DOHH2 (cell line): ENCODE measurements around the gene CLASP1.

ENCODE experiments used
- H3F3A ChIP-seq: fragments of 200-600 bp; sonication (generic), shearing (Covaris generic); 2 replicates; pipeline ENCODE4 v1.6.0; 2016; ENCODE audit warnings: antibody characterized with exemption, mild to moderate bottlenecking; ENCODE audit not compliant: control insufficient read depth, insufficient read depth
- H3K27ac ChIP-seq: fragments of 200-600 bp; sonication (generic); 2 replicates; pipeline ENCODE4 v1.5.1; 2014; ENCODE audit warnings: low read depth, mild to moderate bottlenecking, low read length, moderate library complexity
- H3K27me3 ChIP-seq: fragments of 200-600 bp; sonication (generic); 2 replicates; pipeline ENCODE4 v1.6.1; 2014; ENCODE audit warnings: mild to moderate bottlenecking, low read length, mixed read lengths; ENCODE audit not compliant: control insufficient read depth
- H3K36me3 ChIP-seq: fragments of 200-600 bp; sonication (generic); 2 replicates; pipeline ENCODE4 v1.6.1; 2014; ENCODE audit warnings: mild to moderate bottlenecking, low read length, moderate library complexity, mixed read lengths; ENCODE audit not compliant: control insufficient read depth
- H3K4me1 ChIP-seq: fragments of 200-600 bp; sonication (generic); 2 replicates; pipeline ENCODE4 v1.6.1; 2014; ENCODE audit warnings: mild to moderate bottlenecking, low read length, mixed read lengths; ENCODE audit not compliant: control insufficient read depth
- H3K4me2 ChIP-seq: fragments of 200-600 bp; sonication (generic); 2 replicates; pipeline ENCODE4 v1.6.0; 2014; ENCODE audit warnings: mild to moderate bottlenecking, low read length, moderate library complexity
- H3K4me3 ChIP-seq: fragments of 200-600 bp; sonication (generic); 2 replicates; pipeline ENCODE4 v1.5.1; 2014; ENCODE audit warnings: mild to moderate bottlenecking, low read length, mixed read lengths
- H3K79me2 ChIP-seq: fragments of 200-600 bp; sonication (generic); 2 replicates; pipeline ENCODE4 v1.6.1; 2014; ENCODE audit warnings: mild to moderate bottlenecking, low read length, mixed read lengths; ENCODE audit not compliant: control insufficient read depth
- H3K9me2 ChIP-seq: fragments of 200-600 bp; sonication (generic); replicated peaks from 2 replicates; pipeline ENCODE4 v1.6.1; 2014; ENCODE audit warnings: mild to moderate bottlenecking, low read length, mixed read lengths; ENCODE audit not compliant: control insufficient read depth
- H3K9me3 ChIP-seq: fragments of 200-600 bp; sonication (generic); 2 replicates; pipeline ENCODE4 v1.6.1; 2014; ENCODE audit warnings: antibody characterized with exemption, low read length, mixed read lengths; ENCODE audit not compliant: control insufficient read depth, insufficient read depth
- H4K20me1 ChIP-seq: fragments of 200-600 bp; sonication (generic); 2 replicates; pipeline ENCODE4 v1.6.0; 2014; ENCODE audit warnings: low read depth, mild to moderate bottlenecking, antibody characterized with exemption, low read length, moderate library complexity; ENCODE audit not compliant: control insufficient read depth, insufficient read depth
- EZH2phosphoT487 ChIP-seq: fragments of 200-600 bp; sonication (generic); IDR thresholded peaks from 2 replicates; pipeline ENCODE4 v1.6.1; 2017; ENCODE audit warnings: borderline replicate concordance, mild to moderate bottlenecking, antibody characterized with exemption, low read length, moderate library complexity, mixed read lengths
- TF ChIP-seq, protein P1 (sequence below): fragments of 200-600 bp; sonication (generic); IDR thresholded peaks from one replicate; pipeline ENCODE4 v1.5.1; 2014; ENCODE audit warnings: antibody characterized with exemption, mild to moderate bottlenecking, low read depth, low read length; ENCODE audit not compliant: poor library complexity, severe bottlenecking

Gene CLASP1

DNA sequence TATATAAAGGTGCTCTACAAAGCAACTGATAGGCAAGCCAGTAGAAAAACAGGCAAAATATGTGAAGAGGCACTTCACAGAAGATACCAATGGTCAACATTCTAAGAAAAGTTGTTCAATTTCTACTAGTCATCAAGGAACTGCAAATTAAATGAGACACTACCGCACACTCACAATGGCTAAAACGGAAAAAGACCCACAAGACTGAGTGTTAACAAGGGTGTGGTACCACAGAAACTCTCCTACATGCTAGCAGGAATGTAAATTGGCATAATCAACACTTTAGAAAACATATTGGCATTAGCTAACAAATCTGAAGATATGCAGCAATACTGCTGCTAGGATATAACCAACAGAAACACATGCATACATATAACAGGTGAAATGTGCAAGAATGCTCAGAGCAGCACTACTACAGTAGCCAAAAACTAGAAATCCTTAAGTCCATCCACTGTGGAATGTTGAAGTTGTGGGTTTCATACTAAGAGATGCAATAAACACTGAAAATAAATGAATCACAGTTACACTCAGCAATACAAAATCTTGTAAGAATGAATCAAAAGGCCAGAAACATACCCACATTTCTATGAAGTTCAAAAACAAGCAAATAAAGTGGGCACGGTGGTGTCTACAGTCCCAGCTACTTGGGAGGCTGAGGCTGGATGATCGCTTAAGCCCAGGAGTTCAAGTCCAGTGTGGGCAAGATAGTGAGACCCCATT is 109.4 kb downstream of the CLASP1 start:
- TF ChIP-seq, protein P1, sequence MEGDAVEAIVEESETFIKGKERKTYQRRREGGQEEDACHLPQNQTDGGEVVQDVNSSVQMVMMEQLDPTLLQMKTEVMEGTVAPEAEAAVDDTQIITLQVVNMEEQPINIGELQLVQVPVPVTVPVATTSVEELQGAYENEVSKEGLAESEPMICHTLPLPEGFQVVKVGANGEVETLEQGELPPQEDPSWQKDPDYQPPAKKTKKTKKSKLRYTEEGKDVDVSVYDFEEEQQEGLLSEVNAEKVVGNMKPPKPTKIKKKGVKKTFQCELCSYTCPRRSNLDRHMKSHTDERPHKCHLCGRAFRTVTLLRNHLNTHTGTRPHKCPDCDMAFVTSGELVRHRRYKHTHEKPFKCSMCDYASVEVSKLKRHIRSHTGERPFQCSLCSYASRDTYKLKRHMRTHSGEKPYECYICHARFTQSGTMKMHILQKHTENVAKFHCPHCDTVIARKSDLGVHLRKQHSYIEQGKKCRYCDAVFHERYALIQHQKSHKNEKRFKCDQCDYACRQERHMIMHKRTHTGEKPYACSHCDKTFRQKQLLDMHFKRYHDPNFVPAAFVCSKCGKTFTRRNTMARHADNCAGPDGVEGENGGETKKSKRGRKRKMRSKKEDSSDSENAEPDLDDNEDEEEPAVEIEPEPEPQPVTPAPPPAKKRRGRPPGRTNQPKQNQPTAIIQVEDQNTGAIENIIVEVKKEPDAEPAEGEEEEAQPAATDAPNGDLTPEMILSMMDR: no peak
- TF ChIP-seq EZH2phosphoT487: no peak
- Histone ChIP-seq H3K4me3 (no peak overlapping the region), H3K36me3 (no peaks in the 10 kb centered on the region), H3K27ac (no peak overlapping the region), H3K4me1 (0 out of 2 replicates have a peak, but pooled peaks cover 3% of the 10 kb centered on the region), H3K9me2 (no peaks in the 10 kb centered on the region), H3F3A (0 out of 2 replicates have a peak, but pooled peaks cover 2% of the 10 kb centered on the region), H3K9me3 (no peaks in the 10 kb centered on the region), H3K79me2 (peaks cover 87% of the 10 kb centered on the region), H3K4me2 (no peak overlapping the region), H3K27me3 (no peaks in the 10 kb centered on the region), H4K20me1 (no peaks in the 10 kb centered on the region)

DNA sequence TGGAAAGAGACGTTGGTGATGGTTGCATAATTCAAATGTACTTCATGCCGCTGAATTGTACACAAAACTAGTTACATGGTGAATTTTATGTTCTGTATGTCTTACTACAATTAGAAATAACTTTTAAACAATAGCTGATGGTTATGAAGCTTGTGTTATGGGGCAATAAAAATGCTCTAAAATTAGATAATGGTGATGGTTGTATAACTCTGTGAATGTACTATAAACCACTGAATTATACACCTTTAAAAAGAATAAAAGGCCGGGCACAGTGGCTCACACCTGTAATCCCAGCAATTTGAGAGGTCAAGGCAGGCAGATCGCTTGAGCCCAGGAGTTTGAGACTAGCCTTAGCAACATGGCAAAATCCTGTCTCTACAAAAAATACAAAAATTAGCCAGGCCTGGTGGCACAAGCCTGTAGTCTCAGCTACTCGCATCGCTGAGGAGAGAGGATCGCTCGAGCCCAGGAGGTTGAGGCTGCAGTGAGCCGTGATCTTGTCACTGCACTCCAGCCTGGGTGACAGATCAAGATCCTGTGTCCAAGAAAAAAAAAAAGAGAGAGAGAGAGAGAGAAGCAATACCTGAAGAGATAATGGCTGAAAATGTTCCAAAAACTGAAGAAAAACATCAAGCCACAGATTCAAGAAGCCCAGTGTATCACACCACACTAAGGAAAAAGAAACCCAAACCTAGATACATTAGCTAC is 112.3 kb downstream of the CLASP1 start:
- H3K9me2 ChIP-seq: no peaks in the 10 kb centered on the region
- H3K79me2 ChIP-seq: peaks cover 89% of the 10 kb centered on the region
- H3K27ac ChIP-seq: no peak overlapping the region
- no peaks in the 10 kb centered on the region for H3K27me3 ChIP-seq
- H3K9me3 ChIP-seq: no peaks in the 10 kb centered on the region
- H3F3A ChIP-seq: peaks cover 11% of the 10 kb centered on the region
- TF ChIP-seq EZH2phosphoT487: no peak
- TF ChIP-seq, protein P1: no peak
- H3K36me3 ChIP-seq: peaks cover 4% of the 10 kb centered on the region; the same call in 1 of the 2 replicates
- no peaks in the 10 kb centered on the region for H4K20me1 ChIP-seq
- no peak overlapping the region for H3K4me2 ChIP-seq
- H3K4me3 ChIP-seq: no peak overlapping the region
- peaks cover 20% of the 10 kb centered on the region for H3K4me1 ChIP-seq

DNA sequence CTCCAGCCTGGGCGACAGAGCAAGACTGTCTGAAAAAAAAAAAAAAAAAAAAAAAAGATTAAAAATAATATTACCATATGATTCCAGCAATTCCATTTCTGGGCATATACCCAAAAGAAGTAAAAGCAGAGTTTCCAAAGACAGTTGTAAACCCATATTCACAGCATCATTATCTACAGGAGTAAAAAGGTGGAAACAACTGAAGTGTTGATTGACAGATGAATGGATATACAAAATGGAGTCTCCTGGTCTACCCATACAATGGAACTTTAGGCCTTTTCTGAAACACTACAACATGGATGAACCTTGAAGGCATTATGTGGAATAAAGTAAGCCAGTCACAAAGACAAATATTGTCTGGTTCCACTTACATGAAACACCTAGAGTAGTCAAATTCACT is 112.9 kb downstream of the CLASP1 start:
- H3K9me3 ChIP-seq: no peaks in the 10 kb centered on the region
- peaks cover 4% of the 10 kb centered on the region; the same call in 1 of the 2 replicates for H3K36me3 ChIP-seq
- peaks cover 15% of the 10 kb centered on the region for H3F3A ChIP-seq
- no peaks in the 10 kb centered on the region for H3K27me3 ChIP-seq
- H3K79me2 ChIP-seq: peaks cover 89% of the 10 kb centered on the region
- peaks cover 24% of the 10 kb centered on the region for H3K4me1 ChIP-seq
- H3K4me2 ChIP-seq: no peak overlapping the region
- H3K9me2 ChIP-seq: no peaks in the 10 kb centered on the region
- no peaks in the 10 kb centered on the region for H4K20me1 ChIP-seq
- no peak for TF ChIP-seq EZH2phosphoT487
- TF ChIP-seq, protein P1: no peak
- no peak overlapping the region for H3K27ac ChIP-seq
- H3K4me3 ChIP-seq: no peak overlapping the region
